ENCODE data around the gene PUS7. TPM values are rescaled to one million over a fixed set of nuclear protein-coding genes. Genes with fewer than 3 reads are reported as not detected.
"Not testable (repeated sequence)": the region's sequence is repeated elsewhere in the genome, so short reads cannot be mapped to it uniquely, and the experiment has no call there.

PUS7 gene
- polyA plus RNA-seq, 1 donor (not counting 4 experiments of a cell fraction or from before 2014, with no cell fraction given): 25.2 TPM

- dilution Hi-C loops (cut with MboI; ENCODE audit: extremely low pct_ligation_motif_present, low sequenced_read_pairs): no loop called here
- H3K4me2 ChIP-seq (ENCODE audit: control insufficient read depth, extremely low read depth, insufficient read depth, low read depth, low read length): peak overlapping the region; percentile 85
Observed at GRCh38 chr7:105438254-105438653, 83.8 kb downstream of the PUS7 start.

GRCh38 chr7:105437356-105437755 lies 84.7 kb downstream of the PUS7 start:
- H2AFZ ChIP-seq (ENCODE audit: control insufficient read depth, low read length); H3K9me1 ChIP-seq (ENCODE audit: control insufficient read depth, extremely low read depth, insufficient read depth, low read length); H3K9me3 ChIP-seq (ENCODE audit: control insufficient read depth, low read depth, low read length); H3K4me2 ChIP-seq (ENCODE audit: control insufficient read depth, extremely low read depth, insufficient read depth, low read depth, low read length); FAIRE-seq; H3K79me2 ChIP-seq (ENCODE audit: control insufficient read depth, insufficient read depth, low read length); H3K36me3 ChIP-seq (ENCODE audit: control insufficient read depth in 2 of 2, extremely low read depth in 1 of 2, insufficient read depth in 2 of 2, low read length in 2 of 2); dilution Hi-C loops (cut with MboI; ENCODE audit: extremely low pct_ligation_motif_present, low sequenced_read_pairs); DNase-seq (ENCODE audit: low read depth, low spot score); H3K27me3 ChIP-seq (ENCODE audit: control insufficient read depth, extremely low read depth, insufficient read depth, low read length); H3K4me3 ChIP-seq (ENCODE audit: control insufficient read depth in 2 of 3, extremely low read depth in 1 of 3, insufficient read depth in 2 of 3, low read depth in 1 of 3, low read length in 3 of 3); H3K9ac ChIP-seq (ENCODE audit: control insufficient read depth, extremely low read depth, insufficient read depth, low read length); H3K27ac ChIP-seq (ENCODE audit: control insufficient read depth, insufficient read depth, low read length); H4K20me1 ChIP-seq (ENCODE audit: control insufficient read depth, extremely low read depth, insufficient read depth, low read length): not testable (repeated sequence)
- peaks cover 22% of the 10 kb centered on the region for H3K4me1 ChIP-seq (ENCODE audit: control insufficient read depth, extremely low read depth, insufficient read depth, low read length)

More at GRCh38 chr7:105438254-105438653, 83.8 kb downstream of the PUS7 start:
- H3K9ac ChIP-seq (ENCODE audit: control insufficient read depth, extremely low read depth, insufficient read depth, low read length): peak overlapping the region; percentile 76
- H3K27ac ChIP-seq (ENCODE audit: control insufficient read depth, insufficient read depth, low read length): peak overlapping the region; percentile 97
- DNase-seq (ENCODE audit: low read depth, low spot score) (no peak), FAIRE-seq (no peak)
- H3K9me3 ChIP-seq (ENCODE audit: control insufficient read depth, low read depth, low read length): no peaks in the 10 kb centered on the region
- H3K4me3 ChIP-seq (ENCODE audit: control insufficient read depth in 2 of 3, extremely low read depth in 1 of 3, insufficient read depth in 2 of 3, low read depth in 1 of 3, low read length in 3 of 3): peak overlapping the region in 1 of 3 experiments; percentile 15
- peak overlapping the region; percentile 91 for H2AFZ ChIP-seq (ENCODE audit: control insufficient read depth, low read length)
- no peaks in the 10 kb centered on the region for H3K79me2 ChIP-seq (ENCODE audit: control insufficient read depth, insufficient read depth, low read length)
- H4K20me1 ChIP-seq (ENCODE audit: control insufficient read depth, extremely low read depth, insufficient read depth, low read length): no peaks in the 10 kb centered on the region
- H3K9me1 ChIP-seq (ENCODE audit: control insufficient read depth, extremely low read depth, insufficient read depth, low read length): no peaks in the 10 kb centered on the region
- H3K4me1 ChIP-seq (ENCODE audit: control insufficient read depth, extremely low read depth, insufficient read depth, low read length): peaks cover 22% of the 10 kb centered on the region
- no peaks in the 10 kb centered on the region for H3K27me3 ChIP-seq (ENCODE audit: control insufficient read depth, extremely low read depth, insufficient read depth, low read length)
- H3K36me3 ChIP-seq (ENCODE audit: control insufficient read depth in 2 of 2, extremely low read depth in 1 of 2, insufficient read depth in 2 of 2, low read length in 2 of 2): no peaks in the 10 kb centered on the region
- no peak for TF ChIP-seq EZH2 (IDR thresholded peaks at IDR 0.05; ENCODE audit: low read length)
- TF ChIP-seq CTCF (optimal IDR thresholded peaks at IDR 0.05 in 1 of 3, IDR thresholded peaks at IDR 0.05 in 1 of 3, conservative IDR thresholded peaks at IDR 0.05 in 1 of 3; ENCODE audit: extremely low read depth in 1 of 3, insufficient read depth in 2 of 3, low read length in 3 of 3): no peak

Measured in keratinocyte (primary cell).